Spleen (tissue), 7 donors: ENCODE data around the gene BHLHE23.

Experiments
- CTCF ChIP-seq, 11 experiments: fragments of 200-600 bp in 7 of 11; fragments of 450-650 bp in 4 of 11; sonication (generic) in 4 of 11; IDR thresholded peaks in 8 of 11; conservative IDR thresholded peaks in 3 of 11; 1 replicate in 7 of 11; 2 replicates in 4 of 11; pipeline versions ENCODE4 v1.4.0 to v1.8.0; 2016 to 2021; ENCODE audit warnings: antibody characterized with exemption in 11 of 11, inconsistent platforms in 4 of 11, mild to moderate bottlenecking in 1 of 11
- POLR2A ChIP-seq, 3 donors: fragments of 450-650 bp; IDR thresholded peaks; one replicate each; pipeline ENCODE4 v1.5.1; 2017; ENCODE audit warnings: antibody characterized with exemption in 3 of 3, mild to moderate bottlenecking in 1 of 3
- POLR2AphosphoS5 ChIP-seq, 3 donors: sonication (generic); formaldehyde crosslinking; IDR thresholded peaks; one replicate each; pipeline ENCODE4 v1.5.1; 2017; ENCODE audit warnings: antibody characterized with exemption in 3 of 3
- donor health status: DM: no; HTN: no; CAD: no; lungs with moderate emphysema.
- donor health status: DM: no; HTN: no; CAD: no.
- donor health status: DM: no; HTN: no; CAD: no.

DNA sequence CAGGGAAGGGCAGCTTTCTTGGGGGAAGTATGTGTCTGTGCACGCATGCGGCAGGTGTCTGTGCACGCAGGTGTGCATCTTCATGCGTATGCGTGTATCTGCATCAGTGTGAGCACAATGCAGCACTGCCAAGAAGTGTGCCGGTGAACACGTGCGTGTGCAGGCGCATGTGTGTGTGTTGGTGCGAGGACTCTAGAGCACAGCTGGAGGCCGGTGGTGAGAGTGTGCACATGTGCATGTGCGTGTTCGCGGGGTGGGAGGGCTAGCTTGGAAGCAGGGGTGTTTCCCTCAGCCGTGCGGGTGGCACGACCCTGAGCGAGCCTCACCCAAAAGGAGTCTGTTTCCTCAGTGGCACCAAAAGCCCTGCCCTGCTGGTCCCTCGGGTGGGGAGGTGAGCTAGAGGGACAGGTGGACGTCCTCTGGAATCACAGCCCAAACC is 46.7 kb downstream of the BHLHE23 start:
- TF ChIP-seq POLR2A (IDR thresholded peaks at IDR 0.05) (no peak), POLR2AphosphoS5 (IDR thresholded peaks at IDR 0.05) (no peak), CTCF (IDR thresholded peaks at IDR 0.05 in 8 of 11, conservative IDR thresholded peaks at IDR 0.05 in 3 of 11) (no peak)
